Measurements from ENCODE around the gene TPGS1.
A peak's percentile ranks its signal among the peaks of the same experiment; 100 is the strongest.

Gene TPGS1

GRCh38 chr19:496112-496665 lies 11.1 kb upstream of the TPGS1 start, which contains the start of gene MADCAM1:
Gene MADCAM1, plus strand, starts transcription at chr19:496486. Its CDS starts 14 bp downstream, at chr19:496500.
- DNase-seq = no peak

- DNase-seq = no peak
Observed at GRCh38 chr19:496986-497385, 10.3 kb upstream of the TPGS1 start.

- no peak for DNase-seq
Observed at GRCh38 chr19:497491-497868, 9.8 kb upstream of the TPGS1 start.

- no peak for DNase-seq
Observed at GRCh38 chr19:497869-498510, 9.3 kb upstream of the TPGS1 start.

GRCh38 chr19:498511-498891 lies 8.8 kb upstream of the TPGS1 start:
- no peak for DNase-seq

GRCh38 chr19:498977-499623 lies 8.2 kb upstream of the TPGS1 start:
- DNase-seq = no peak

GRCh38 chr19:501646-502045 lies 5.7 kb upstream of the TPGS1 start:
- DNase-seq = no peak

GRCh38 chr19:504616-505015 lies 2.7 kb upstream of the TPGS1 start:
- no peak for DNase-seq

- DNase-seq = peak; percentile 98
Observed at GRCh38 chr19:506404-507285, 652 bp upstream of the TPGS1 start.

GRCh38 chr19:508204-509150 lies 1.2 kb downstream of the TPGS1 start:
- DNase-seq = no peak

- DNase-seq = peak; percentile 97
Observed at GRCh38 chr19:510606-511100, 3.4 kb downstream of the TPGS1 start.

- peak; percentile 86 for DNase-seq
Observed at GRCh38 chr19:511101-511851, 4.0 kb downstream of the TPGS1 start.

- no peak for DNase-seq
Observed at GRCh38 chr19:512547-513365, 5.5 kb downstream of the TPGS1 start.

- DNase-seq = no peak
Observed at GRCh38 chr19:513368-514165, 6.3 kb downstream of the TPGS1 start.

GRCh38 chr19:514166-514663 lies 6.9 kb downstream of the TPGS1 start:
- no peak for DNase-seq

GRCh38 chr19:517721-518597 lies 10.7 kb downstream of the TPGS1 start:
- no peak for DNase-seq

GRCh38 chr19:518598-519231 lies 11.4 kb downstream of the TPGS1 start:
- peak; percentile 81 for DNase-seq

GRCh38 chr19:519449-519865 lies 12.2 kb downstream of the TPGS1 start:
- no peak for DNase-seq
